ENCODE measurements around the gene ZNF708.
"Not testable (repeated sequence)": the region's sequence is repeated elsewhere in the genome, so short reads cannot be mapped to it uniquely, and the experiment has no call there.

ZNF708 gene

DNA sequence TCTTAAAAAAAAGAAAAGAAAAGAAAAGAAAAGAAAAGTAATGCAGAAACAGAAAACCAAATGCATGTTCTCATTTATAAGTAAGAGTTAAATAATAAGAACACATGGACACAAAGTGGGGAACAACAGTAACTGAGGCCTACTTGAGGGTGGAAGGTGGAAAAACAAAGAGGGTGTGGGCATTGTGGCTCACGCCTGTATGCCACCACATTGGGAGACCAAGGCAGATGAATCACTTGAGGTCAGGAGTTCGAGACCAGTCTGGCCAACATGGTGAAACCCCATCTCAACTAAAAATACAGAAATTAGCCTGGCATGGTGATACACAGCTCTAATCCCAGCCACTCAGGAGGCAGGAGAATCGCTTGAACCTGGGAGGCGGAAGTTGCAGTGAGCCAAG, 8.1 kb downstream of the ZNF708 start:
- Histone ChIP-seq H3K27me3 (ENCODE audit: insufficient read depth, low read length) (no peaks in the 10 kb centered on the region), H3K4me3 (ENCODE audit: low read length) (no peak overlapping the region), H3K27ac (ENCODE audit: low read depth, low read length) (no peak overlapping the region), H3K36me3 (ENCODE audit: insufficient read depth, low read length) (peaks cover 6% of the 10 kb centered on the region), H3K4me1 (ENCODE audit: insufficient read depth, low read length) (peaks cover 13% of the 10 kb centered on the region), H3K9me3 (ENCODE audit: insufficient read depth, low read depth, low read length) (peaks cover 2% of the 10 kb centered on the region; the same call in 1 of the 2 replicates), H3K9ac (ENCODE audit: low read depth, low read length) (no peak overlapping the region)
- WGBS = 91% methylated on average over 4 of the region's 4 CpGs

GRCh38 chr19:21317821-21318220, 11.4 kb downstream of the ZNF708 start:
- Histone ChIP-seq H3K27me3 (ENCODE audit: insufficient read depth, low read length) (no peaks in the 10 kb centered on the region), H3K9me3 (ENCODE audit: insufficient read depth, low read depth, low read length) (no peaks in the 10 kb centered on the region), H3K36me3 (ENCODE audit: insufficient read depth, low read length) (peaks cover 7% of the 10 kb centered on the region; the same call in 1 of the 2 replicates), H3K27ac (ENCODE audit: low read depth, low read length) (no peak overlapping the region), H3K9ac (ENCODE audit: low read depth, low read length) (no peak overlapping the region), H3K4me1 (ENCODE audit: insufficient read depth, low read length) (peaks cover 4% of the 10 kb centered on the region), H3K4me3 (ENCODE audit: low read length) (no peak overlapping the region)
- WGBS = 59% methylated on average over 1 of the region's 1 CpG

GRCh38 chr19:21314676-21315075, 14.5 kb downstream of the ZNF708 start:
- peaks cover 9% of the 10 kb centered on the region; the same call in 1 of the 2 replicates for H3K36me3 ChIP-seq (ENCODE audit: insufficient read depth, low read length)
- 97% methylated on average over 1 of the region's 1 CpG for WGBS
- H3K9ac ChIP-seq (ENCODE audit: low read depth, low read length) = no peak overlapping the region

GRCh38 chr19:21312807-21313206, 16.4 kb downstream of the ZNF708 start:
- H3K9ac ChIP-seq (ENCODE audit: low read depth, low read length); H3K4me1 ChIP-seq (ENCODE audit: insufficient read depth, low read length); H3K27me3 ChIP-seq (ENCODE audit: insufficient read depth, low read length); H3K4me3 ChIP-seq (ENCODE audit: low read length); H3K9me3 ChIP-seq (ENCODE audit: insufficient read depth, low read depth, low read length); H3K27ac ChIP-seq (ENCODE audit: low read depth, low read length): not testable (repeated sequence)
- WGBS = 96% methylated on average over 2 of the region's 2 CpGs
- H3K36me3 ChIP-seq (ENCODE audit: insufficient read depth, low read length) = peaks cover 24% of the 10 kb centered on the region

More at GRCh38 chr19:21314676-21315075, 14.5 kb downstream of the ZNF708 start:
- Histone ChIP-seq H3K27me3 (ENCODE audit: insufficient read depth, low read length) (no peaks in the 10 kb centered on the region), H3K9me3 (ENCODE audit: insufficient read depth, low read depth, low read length) (no peaks in the 10 kb centered on the region), H3K4me3 (ENCODE audit: low read length) (no peak overlapping the region), H3K4me1 (ENCODE audit: insufficient read depth, low read length) (no peaks in the 10 kb centered on the region), H3K27ac (ENCODE audit: low read depth, low read length) (no peak overlapping the region)

- WGBS = 86% methylated on average over 2 of the region's 2 CpGs
- H3K36me3 ChIP-seq (ENCODE audit: insufficient read depth, low read length) = peaks cover 50% of the 10 kb centered on the region
- no peak overlapping the region for H3K27ac ChIP-seq (ENCODE audit: low read depth, low read length)
- no peaks in the 10 kb centered on the region for H3K9me3 ChIP-seq (ENCODE audit: insufficient read depth, low read depth, low read length)
- no peak overlapping the region for H3K9ac ChIP-seq (ENCODE audit: low read depth, low read length)
- H3K27me3 ChIP-seq (ENCODE audit: insufficient read depth, low read length) = no peaks in the 10 kb centered on the region
- no peaks in the 10 kb centered on the region for H3K4me1 ChIP-seq (ENCODE audit: insufficient read depth, low read length)
- no peak overlapping the region for H3K4me3 ChIP-seq (ENCODE audit: low read length)
These were observed 20.4 kb downstream of the ZNF708 start for GRCh38 chr19:21308773-21309172.

- H3K4me1 ChIP-seq (ENCODE audit: insufficient read depth, low read length); H3K27me3 ChIP-seq (ENCODE audit: insufficient read depth, low read length); H3K9ac ChIP-seq (ENCODE audit: low read depth, low read length); H3K9me3 ChIP-seq (ENCODE audit: insufficient read depth, low read depth, low read length); H3K27ac ChIP-seq (ENCODE audit: low read depth, low read length); H3K4me3 ChIP-seq (ENCODE audit: low read length): not testable (repeated sequence)
- WGBS = 94% methylated on average over 3 of the region's 3 CpGs
- H3K36me3 ChIP-seq (ENCODE audit: insufficient read depth, low read length) = peaks cover 65% of the 10 kb centered on the region
These were observed 22.2 kb downstream of the ZNF708 start for GRCh38 chr19:21306881-21307479.

DNA sequence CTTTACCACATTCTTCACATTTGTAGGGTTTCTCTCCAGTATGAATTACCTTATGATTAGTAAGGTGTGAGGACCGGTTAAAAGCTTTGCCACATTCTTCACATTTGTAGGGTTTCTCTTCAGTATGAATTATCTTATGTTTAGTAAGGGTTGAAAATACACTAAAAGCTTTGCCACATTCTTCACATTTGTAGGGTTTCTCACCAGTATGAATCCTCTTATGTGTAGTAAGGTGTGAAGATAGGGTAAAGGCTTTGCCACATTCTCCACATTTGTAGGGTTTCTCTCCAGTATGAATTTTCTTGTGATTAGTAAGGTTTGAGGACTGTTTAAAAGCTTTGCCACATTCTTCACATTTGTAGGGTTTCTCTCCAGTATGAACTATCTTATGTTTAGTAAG, 35.4 kb downstream of the ZNF708 start:
- H3K9ac ChIP-seq (ENCODE audit: low read depth, low read length); H3K27me3 ChIP-seq (ENCODE audit: insufficient read depth, low read length); H3K27ac ChIP-seq (ENCODE audit: low read depth, low read length); H3K4me1 ChIP-seq (ENCODE audit: insufficient read depth, low read length); H3K4me3 ChIP-seq (ENCODE audit: low read length): not testable (repeated sequence)
- WGBS = no CpG with 5 or more reads among the region's 1 CpG
- H3K9me3 ChIP-seq (ENCODE audit: insufficient read depth, low read depth, low read length) = peaks cover 52% of the 10 kb centered on the region
- H3K36me3 ChIP-seq (ENCODE audit: insufficient read depth, low read length) = peaks cover 69% of the 10 kb centered on the region

DNA sequence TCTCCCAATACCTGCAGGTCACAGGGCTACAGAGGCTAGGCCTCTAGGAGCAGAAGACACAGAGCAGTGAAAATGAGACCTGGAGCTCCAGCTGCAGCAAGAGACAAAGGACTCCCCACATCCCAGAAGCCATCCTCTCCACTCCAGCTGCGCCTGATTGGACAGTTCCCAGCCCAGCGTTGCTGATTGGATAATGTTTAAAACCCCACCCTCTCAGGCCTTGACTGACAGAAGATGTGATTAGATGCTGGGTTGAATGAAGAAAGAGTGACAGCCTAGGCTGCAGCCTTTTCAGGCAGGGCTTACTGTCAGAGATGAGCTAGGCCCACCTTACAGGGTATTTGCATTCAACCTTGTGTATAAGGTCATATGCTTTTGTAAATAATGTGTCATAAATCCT, 59.4 kb downstream of the ZNF708 start:
- Histone ChIP-seq H3K4me3 (ENCODE audit: low read length) (no peak overlapping the region), H3K4me1 (ENCODE audit: insufficient read depth, low read length) (no peaks in the 10 kb centered on the region), H3K27me3 (ENCODE audit: insufficient read depth, low read length) (no peaks in the 10 kb centered on the region), H3K9ac (ENCODE audit: low read depth, low read length) (no peak overlapping the region), H3K27ac (ENCODE audit: low read depth, low read length) (no peak overlapping the region), H3K9me3 (ENCODE audit: insufficient read depth, low read depth, low read length) (peaks cover 15% of the 10 kb centered on the region), H3K36me3 (ENCODE audit: insufficient read depth, low read length) (no peaks in the 10 kb centered on the region)
- no CpG with 5 or more reads among the region's 2 CpGs for WGBS

- no peaks in the 10 kb centered on the region for H3K27me3 ChIP-seq (ENCODE audit: insufficient read depth, low read length)
- H3K4me1 ChIP-seq (ENCODE audit: insufficient read depth, low read length) = no peaks in the 10 kb centered on the region
- no peak overlapping the region for H3K27ac ChIP-seq (ENCODE audit: low read depth, low read length)
- H3K36me3 ChIP-seq (ENCODE audit: insufficient read depth, low read length) = no peaks in the 10 kb centered on the region
- WGBS = 91% methylated on average over 12 of the region's 12 CpGs
- peaks cover 39% of the 10 kb centered on the region for H3K9me3 ChIP-seq (ENCODE audit: insufficient read depth, low read depth, low read length)
- no peak overlapping the region for H3K9ac ChIP-seq (ENCODE audit: low read depth, low read length)
- H3K4me3 ChIP-seq (ENCODE audit: low read length) = no peak overlapping the region
These were observed 64.3 kb downstream of the ZNF708 start for GRCh38 chr19:21264891-21265290.

DNA sequence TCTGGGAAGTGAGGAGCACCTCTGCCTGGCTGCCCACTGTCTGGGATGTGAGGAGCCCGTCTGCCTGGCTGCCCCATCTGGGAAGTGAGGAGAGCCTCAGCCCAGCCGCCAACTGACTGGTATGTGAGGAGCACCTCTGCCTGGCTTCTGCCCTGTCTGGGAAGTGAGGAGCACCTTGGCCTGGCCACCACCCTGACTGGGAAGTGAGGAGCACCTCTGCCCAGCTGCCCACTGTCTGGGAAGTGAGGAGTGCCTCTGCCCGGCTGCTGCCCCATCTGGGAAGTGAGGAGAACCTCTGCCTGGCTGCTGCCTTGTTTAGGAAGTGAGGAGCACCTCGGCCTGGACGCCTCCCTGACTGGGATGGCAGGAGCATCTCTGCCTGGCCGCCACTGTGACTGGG, 64.8 kb downstream of the ZNF708 start:
- Histone ChIP-seq H3K4me1 (ENCODE audit: insufficient read depth, low read length) (no peaks in the 10 kb centered on the region), H3K36me3 (ENCODE audit: insufficient read depth, low read length) (no peaks in the 10 kb centered on the region), H3K27me3 (ENCODE audit: insufficient read depth, low read length) (no peaks in the 10 kb centered on the region), H3K27ac (ENCODE audit: low read depth, low read length) (no peak overlapping the region), H3K4me3 (ENCODE audit: low read length) (no peak overlapping the region), H3K9me3 (ENCODE audit: insufficient read depth, low read depth, low read length) (peaks cover 39% of the 10 kb centered on the region), H3K9ac (ENCODE audit: low read depth, low read length) (no peak overlapping the region)
- WGBS = 82% methylated on average over 6 of the region's 6 CpGs

GRCh38 chr19:21260848-21261381, 68.3 kb downstream of the ZNF708 start:
- H3K9ac ChIP-seq (ENCODE audit: low read depth, low read length); H3K27ac ChIP-seq (ENCODE audit: low read depth, low read length); H3K36me3 ChIP-seq (ENCODE audit: insufficient read depth, low read length); H3K27me3 ChIP-seq (ENCODE audit: insufficient read depth, low read length); H3K4me1 ChIP-seq (ENCODE audit: insufficient read depth, low read length); H3K4me3 ChIP-seq (ENCODE audit: low read length): not testable (repeated sequence)
- peaks cover 45% of the 10 kb centered on the region for H3K9me3 ChIP-seq (ENCODE audit: insufficient read depth, low read depth, low read length)
- 90% methylated on average over 24 of the region's 24 CpGs for WGBS
